HG03558 (cell line): ENCODE measurements around the gene SETD2.
"Not testable (repeated sequence)": the region's sequence is repeated elsewhere in the genome, so short reads cannot be mapped to it uniquely, and the experiment has no call there.

ENCODE experiments used
- ATAC-seq: cut with Tn5 transposase; IDR thresholded peaks from one replicate; pipeline ENCODE4 v1.9.1; 2021; ENCODE audit warnings: moderate number of reproducible peaks; ENCODE audit not compliant: unreplicated experiment; ENCODE audit errors: extremely low read depth

Gene SETD2

GRCh38 chr3:47164007-47164881 is at the start of gene SETD2:
TSS of gene SETD2 (minus strand) at chr3:47164113. CDS start at chr3:47163924, 189 bp downstream.
- peak; percentile 45 for ATAC-seq

GRCh38 chr3:47210863-47211405 is 47.0 kb upstream of the SETD2 start:
- no peak for ATAC-seq

- ATAC-seq = not testable (repeated sequence)
Measured at GRCh38 chr3:47206022-47206421, 42.1 kb upstream of the SETD2 start.

- no peak for ATAC-seq
Measured at GRCh38 chr3:47204875-47205274, 41.0 kb upstream of the SETD2 start.

- no peak for ATAC-seq
Measured at GRCh38 chr3:47202542-47202941, 38.6 kb upstream of the SETD2 start.

GRCh38 chr3:47197287-47197686 is 33.4 kb upstream of the SETD2 start:
- ATAC-seq = no peak

GRCh38 chr3:47194994-47195393 is 31.1 kb upstream of the SETD2 start:
- no peak for ATAC-seq

- ATAC-seq = no peak
Measured at GRCh38 chr3:47193871-47194859, 30.3 kb upstream of the SETD2 start.

GRCh38 chr3:47186285-47186684 is 22.4 kb upstream of the SETD2 start:
- ATAC-seq = no peak

- not testable (repeated sequence) for ATAC-seq
Measured at GRCh38 chr3:47181685-47182084, 17.8 kb upstream of the SETD2 start.

GRCh38 chr3:47180011-47180410 is 16.1 kb upstream of the SETD2 start:
- ATAC-seq = not testable (repeated sequence)

- ATAC-seq = no peak
Measured at GRCh38 chr3:47176582-47176981, 12.7 kb upstream of the SETD2 start.

GRCh38 chr3:47163169-47164006 is 525 bp downstream of the SETD2 start:
- peak; percentile 8 for ATAC-seq

- no peak for ATAC-seq
Measured at GRCh38 chr3:47162697-47163168, 1.2 kb downstream of the SETD2 start.

GRCh38 chr3:47161983-47162696 is 1.8 kb downstream of the SETD2 start:
- no peak for ATAC-seq

GRCh38 chr3:47159820-47160219 is 4.1 kb downstream of the SETD2 start:
- ATAC-seq = no peak

- no peak for ATAC-seq
Measured at GRCh38 chr3:47158208-47158607, 5.7 kb downstream of the SETD2 start.

GRCh38 chr3:47156396-47156795 is 7.5 kb downstream of the SETD2 start:
- ATAC-seq = no peak

- ATAC-seq = no peak
Measured at GRCh38 chr3:47152578-47152977, 11.3 kb downstream of the SETD2 start.
